ENCODE measurements around the gene AMZ1.
"Not testable (repeated sequence)": the region's sequence is repeated elsewhere in the genome, so short reads cannot be mapped to it uniquely, and the experiment has no call there.

DNA sequence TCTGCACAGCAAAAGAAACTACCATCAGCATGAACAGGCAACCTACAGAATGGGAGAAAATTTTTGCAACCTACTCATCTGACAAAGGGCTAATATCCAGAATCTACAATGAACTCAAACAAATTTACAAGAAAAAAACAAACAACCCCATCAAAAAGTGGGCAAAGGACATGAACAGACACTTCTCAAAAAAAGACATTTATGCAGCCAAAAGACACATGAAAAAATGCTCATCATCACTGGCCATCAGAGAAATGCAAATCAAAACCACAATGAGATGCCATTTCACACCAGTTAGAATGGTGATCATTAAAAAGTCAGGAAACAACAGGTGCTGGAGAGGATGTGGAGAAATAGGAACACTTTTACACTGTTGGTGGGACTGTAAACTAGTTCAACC, 60.7 kb downstream of the AMZ1 start:
- TF ChIP-seq, protein P1, sequence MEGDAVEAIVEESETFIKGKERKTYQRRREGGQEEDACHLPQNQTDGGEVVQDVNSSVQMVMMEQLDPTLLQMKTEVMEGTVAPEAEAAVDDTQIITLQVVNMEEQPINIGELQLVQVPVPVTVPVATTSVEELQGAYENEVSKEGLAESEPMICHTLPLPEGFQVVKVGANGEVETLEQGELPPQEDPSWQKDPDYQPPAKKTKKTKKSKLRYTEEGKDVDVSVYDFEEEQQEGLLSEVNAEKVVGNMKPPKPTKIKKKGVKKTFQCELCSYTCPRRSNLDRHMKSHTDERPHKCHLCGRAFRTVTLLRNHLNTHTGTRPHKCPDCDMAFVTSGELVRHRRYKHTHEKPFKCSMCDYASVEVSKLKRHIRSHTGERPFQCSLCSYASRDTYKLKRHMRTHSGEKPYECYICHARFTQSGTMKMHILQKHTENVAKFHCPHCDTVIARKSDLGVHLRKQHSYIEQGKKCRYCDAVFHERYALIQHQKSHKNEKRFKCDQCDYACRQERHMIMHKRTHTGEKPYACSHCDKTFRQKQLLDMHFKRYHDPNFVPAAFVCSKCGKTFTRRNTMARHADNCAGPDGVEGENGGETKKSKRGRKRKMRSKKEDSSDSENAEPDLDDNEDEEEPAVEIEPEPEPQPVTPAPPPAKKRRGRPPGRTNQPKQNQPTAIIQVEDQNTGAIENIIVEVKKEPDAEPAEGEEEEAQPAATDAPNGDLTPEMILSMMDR (IDR thresholded peaks at IDR 0.05; ENCODE audit: low read depth, low read length): not testable (repeated sequence)
- TF ChIP-seq EZH2phosphoT487 (IDR thresholded peaks at IDR 0.05; ENCODE audit: low read depth): not testable (repeated sequence)
